ENCODE data around the gene TDO2. TPM values are rescaled to one million over a fixed set of nuclear protein-coding genes. Genes with fewer than 3 reads are reported as not detected.

The TDO2 gene
- total RNA-seq, 1 experiment from 2014 or later = 0.13 TPM

GRCh38 chr4:155950461-155950860 is 47.0 kb downstream of the TDO2 start:
- DNase-seq (ENCODE audit: low spot score) (peak; percentile 19), ATAC-seq (no peak)
- H3K4me3 Mint-ChIP-seq = no peak overlapping the region
- TF ChIP-seq ZNF138 (CRISPR knock-in tag; conservative IDR thresholded peaks at IDR 0.05) (no peak), CREM (CRISPR knock-in tag; IDR thresholded peaks at IDR 0.05) (no peak), JUN (CRISPR knock-in tag; IDR thresholded peaks at IDR 0.05) (no peak), ARID4B (CRISPR knock-in tag; IDR thresholded peaks at IDR 0.05; ENCODE audit: borderline replicate concordance) (no peak), PREB (CRISPR knock-in tag; IDR thresholded peaks at IDR 0.05; ENCODE audit: borderline replicate concordance) (no peak), MYBL2 (CRISPR knock-in tag; IDR thresholded peaks at IDR 0.05) (no peak), ZNF423 (CRISPR knock-in tag; IDR thresholded peaks at IDR 0.05) (no peak), NFYB (CRISPR knock-in tag; conservative IDR thresholded peaks at IDR 0.05; ENCODE audit: low read depth) (no peak), JAZF1 (CRISPR knock-in tag; IDR thresholded peaks at IDR 0.05) (no peak)
- TF ChIP-seq, protein P1, sequence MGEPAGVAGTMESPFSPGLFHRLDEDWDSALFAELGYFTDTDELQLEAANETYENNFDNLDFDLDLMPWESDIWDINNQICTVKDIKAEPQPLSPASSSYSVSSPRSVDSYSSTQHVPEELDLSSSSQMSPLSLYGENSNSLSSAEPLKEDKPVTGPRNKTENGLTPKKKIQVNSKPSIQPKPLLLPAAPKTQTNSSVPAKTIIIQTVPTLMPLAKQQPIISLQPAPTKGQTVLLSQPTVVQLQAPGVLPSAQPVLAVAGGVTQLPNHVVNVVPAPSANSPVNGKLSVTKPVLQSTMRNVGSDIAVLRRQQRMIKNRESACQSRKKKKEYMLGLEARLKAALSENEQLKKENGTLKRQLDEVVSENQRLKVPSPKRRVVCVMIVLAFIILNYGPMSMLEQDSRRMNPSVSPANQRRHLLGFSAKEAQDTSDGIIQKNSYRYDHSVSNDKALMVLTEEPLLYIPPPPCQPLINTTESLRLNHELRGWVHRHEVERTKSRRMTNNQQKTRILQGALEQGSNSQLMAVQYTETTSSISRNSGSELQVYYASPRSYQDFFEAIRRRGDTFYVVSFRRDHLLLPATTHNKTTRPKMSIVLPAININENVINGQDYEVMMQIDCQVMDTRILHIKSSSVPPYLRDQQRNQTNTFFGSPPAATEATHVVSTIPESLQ (CRISPR knock-in tag; IDR thresholded peaks at IDR 0.05) = no peak
- TF ChIP-seq, protein P2, sequence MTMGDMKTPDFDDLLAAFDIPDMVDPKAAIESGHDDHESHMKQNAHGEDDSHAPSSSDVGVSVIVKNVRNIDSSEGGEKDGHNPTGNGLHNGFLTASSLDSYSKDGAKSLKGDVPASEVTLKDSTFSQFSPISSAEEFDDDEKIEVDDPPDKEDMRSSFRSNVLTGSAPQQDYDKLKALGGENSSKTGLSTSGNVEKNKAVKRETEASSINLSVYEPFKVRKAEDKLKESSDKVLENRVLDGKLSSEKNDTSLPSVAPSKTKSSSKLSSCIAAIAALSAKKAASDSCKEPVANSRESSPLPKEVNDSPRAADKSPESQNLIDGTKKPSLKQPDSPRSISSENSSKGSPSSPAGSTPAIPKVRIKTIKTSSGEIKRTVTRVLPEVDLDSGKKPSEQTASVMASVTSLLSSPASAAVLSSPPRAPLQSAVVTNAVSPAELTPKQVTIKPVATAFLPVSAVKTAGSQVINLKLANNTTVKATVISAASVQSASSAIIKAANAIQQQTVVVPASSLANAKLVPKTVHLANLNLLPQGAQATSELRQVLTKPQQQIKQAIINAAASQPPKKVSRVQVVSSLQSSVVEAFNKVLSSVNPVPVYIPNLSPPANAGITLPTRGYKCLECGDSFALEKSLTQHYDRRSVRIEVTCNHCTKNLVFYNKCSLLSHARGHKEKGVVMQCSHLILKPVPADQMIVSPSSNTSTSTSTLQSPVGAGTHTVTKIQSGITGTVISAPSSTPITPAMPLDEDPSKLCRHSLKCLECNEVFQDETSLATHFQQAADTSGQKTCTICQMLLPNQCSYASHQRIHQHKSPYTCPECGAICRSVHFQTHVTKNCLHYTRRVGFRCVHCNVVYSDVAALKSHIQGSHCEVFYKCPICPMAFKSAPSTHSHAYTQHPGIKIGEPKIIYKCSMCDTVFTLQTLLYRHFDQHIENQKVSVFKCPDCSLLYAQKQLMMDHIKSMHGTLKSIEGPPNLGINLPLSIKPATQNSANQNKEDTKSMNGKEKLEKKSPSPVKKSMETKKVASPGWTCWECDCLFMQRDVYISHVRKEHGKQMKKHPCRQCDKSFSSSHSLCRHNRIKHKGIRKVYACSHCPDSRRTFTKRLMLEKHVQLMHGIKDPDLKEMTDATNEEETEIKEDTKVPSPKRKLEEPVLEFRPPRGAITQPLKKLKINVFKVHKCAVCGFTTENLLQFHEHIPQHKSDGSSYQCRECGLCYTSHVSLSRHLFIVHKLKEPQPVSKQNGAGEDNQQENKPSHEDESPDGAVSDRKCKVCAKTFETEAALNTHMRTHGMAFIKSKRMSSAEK (CRISPR knock-in tag; IDR thresholded peaks at IDR 0.05; ENCODE audit: borderline replicate concordance) = no peak
- TF ChIP-seq, protein P3, sequence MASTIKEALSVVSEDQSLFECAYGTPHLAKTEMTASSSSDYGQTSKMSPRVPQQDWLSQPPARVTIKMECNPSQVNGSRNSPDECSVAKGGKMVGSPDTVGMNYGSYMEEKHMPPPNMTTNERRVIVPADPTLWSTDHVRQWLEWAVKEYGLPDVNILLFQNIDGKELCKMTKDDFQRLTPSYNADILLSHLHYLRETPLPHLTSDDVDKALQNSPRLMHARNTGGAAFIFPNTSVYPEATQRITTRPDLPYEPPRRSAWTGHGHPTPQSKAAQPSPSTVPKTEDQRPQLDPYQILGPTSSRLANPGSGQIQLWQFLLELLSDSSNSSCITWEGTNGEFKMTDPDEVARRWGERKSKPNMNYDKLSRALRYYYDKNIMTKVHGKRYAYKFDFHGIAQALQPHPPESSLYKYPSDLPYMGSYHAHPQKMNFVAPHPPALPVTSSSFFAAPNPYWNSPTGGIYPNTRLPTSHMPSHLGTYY (CRISPR knock-in tag; IDR thresholded peaks at IDR 0.05) = no peak
- H3K27ac Mint-ChIP-seq = no peak overlapping the region
- H3K27me3 Mint-ChIP-seq (ENCODE audit: low read depth) = peaks cover 7% of the 10 kb centered on the region; the same call in 1 of the 2 replicates
- ChIA-PET POLR2A (no interaction called here), CTCF (interaction anchor here (0.5 to 1.6 kb wide), 2 partner anchors 9 to 140 kb away, joined by 3 to 6 read pairs; no protein-coding TSS in a partner anchor)
- peaks cover 3% of the 10 kb centered on the region; the same call in 1 of the 2 replicates for H3K4me1 Mint-ChIP-seq
- no peaks in the 10 kb centered on the region for H3K36me3 Mint-ChIP-seq
- no peaks in the 10 kb centered on the region for H3K9me3 Mint-ChIP-seq
